Activated CD8-positive, alpha-beta T cell treated with anti-CD3 and anti-CD28 coated beads, Interleukin-2, amount 10 ng/mL, durations not matched to agents 7 days and 5 days (primary cell): Measurements from ENCODE around the gene SERPINB13. TPM values are rescaled to one million over a fixed set of nuclear protein-coding genes. Genes with fewer than 3 reads are reported as not detected.
"Not testable (repeated sequence)": the region's sequence is repeated elsewhere in the genome, so short reads cannot be mapped to it uniquely, and the experiment has no call there.

Experiments
- ATAC-seq: fragments of 150-1000 bp; cut with Tn5 transposase; one replicate; pipeline ENCODE4 v1.10.0; 2021; ENCODE audit warnings: moderate library complexity
- CTCF ChIA-PET: fragments of 350-600 bp; sonication (Branson Sonifier 250); formaldehyde crosslinking; loops from one replicate; lab custom pipeline; 2021; ENCODE audit warnings: antibody characterized with exemption; lab: Charles Lee
- POLR2A ChIA-PET: fragments of 350-600 bp; sonication (Branson Sonifier 250); formaldehyde crosslinking; loops from one replicate; lab custom pipeline; 2021; ENCODE audit warnings: antibody characterized with exemption; lab: Charles Lee
- DNase-seq: peaks from one replicate; pipeline ENCODE4 v3.0.0-alpha.2; 2020
- H3K27ac Mint-ChIP-seq: one replicate; pipeline ENCODE4 v1.8.0; 2021; ENCODE audit warnings: mild to moderate bottlenecking, mixed read lengths
- H3K27me3 Mint-ChIP-seq: one replicate; pipeline ENCODE4 v1.8.0; 2021; ENCODE audit warnings: low read depth, mixed read lengths
- H3K36me3 Mint-ChIP-seq: one replicate; pipeline ENCODE4 v1.8.0; 2021; ENCODE audit warnings: low read depth, mixed read lengths
- H3K4me1 Mint-ChIP-seq: one replicate; pipeline ENCODE4 v1.8.0; 2021; ENCODE audit warnings: low read depth, mixed read lengths
- H3K4me3 Mint-ChIP-seq: one replicate; pipeline ENCODE4 v1.8.0; 2021; ENCODE audit warnings: mild to moderate bottlenecking, mixed read lengths
- H3K9me3 Mint-ChIP-seq: one replicate; pipeline ENCODE4 v1.8.0; 2022; ENCODE audit warnings: mixed read lengths; ENCODE audit not compliant: insufficient read depth
- total RNA-seq, 2 experiments: library from RNA; stranded (reverse); gene quantifications; one replicate each; pipeline ENCODE4 v1.2.3, GENCODE V29; 2021

Gene SERPINB13
- total RNA-seq, 2 experiments from 2014 or later: not detected

- Mint-ChIP-seq H3K4me3 (no peak overlapping the region), H3K27ac (no peak overlapping the region), H3K4me1 (no peaks in the 10 kb centered on the region), H3K36me3 (no peaks in the 10 kb centered on the region), H3K27me3 (no peaks in the 10 kb centered on the region), H3K9me3 (peaks cover 10% of the 10 kb centered on the region)
- ChIA-PET POLR2A (no interaction called here), CTCF (no interaction called here)
- no peak for DNase-seq
- no peak for ATAC-seq
These were observed 32.5 kb downstream of the SERPINB13 start for GRCh38 chr18:63619661-63620060.

GRCh38 chr18:63624863-63625262, 37.7 kb downstream of the SERPINB13 start:
- CTCF ChIA-PET: no interaction called here
- H3K4me1 Mint-ChIP-seq: no peaks in the 10 kb centered on the region
- DNase-seq (no peak), ATAC-seq (no peak)
- H3K27ac Mint-ChIP-seq: no peak overlapping the region
- H3K4me3 Mint-ChIP-seq: no peak overlapping the region
- peaks cover 23% of the 10 kb centered on the region for H3K9me3 Mint-ChIP-seq
- no peaks in the 10 kb centered on the region for H3K36me3 Mint-ChIP-seq
- POLR2A ChIA-PET: no interaction called here
- no peaks in the 10 kb centered on the region for H3K27me3 Mint-ChIP-seq

GRCh38 chr18:63626431-63626830, 39.3 kb downstream of the SERPINB13 start:
- ChIA-PET CTCF (no interaction called here), POLR2A (no interaction called here)
- no peak overlapping the region for H3K27ac Mint-ChIP-seq
- H3K9me3 Mint-ChIP-seq: peaks cover 23% of the 10 kb centered on the region
- no peaks in the 10 kb centered on the region for H3K36me3 Mint-ChIP-seq
- ATAC-seq (no peak), DNase-seq (no peak)
- H3K4me3 Mint-ChIP-seq: no peak overlapping the region
- no peaks in the 10 kb centered on the region for H3K27me3 Mint-ChIP-seq
- no peaks in the 10 kb centered on the region for H3K4me1 Mint-ChIP-seq

GRCh38 chr18:63627819-63628218, 40.7 kb downstream of the SERPINB13 start:
- ATAC-seq: no peak
- Mint-ChIP-seq H3K9me3 (peaks cover 23% of the 10 kb centered on the region), H3K27me3 (no peaks in the 10 kb centered on the region), H3K36me3 (no peaks in the 10 kb centered on the region), H3K4me1 (no peaks in the 10 kb centered on the region), H3K27ac (no peak overlapping the region), H3K4me3 (no peak overlapping the region)
- ChIA-PET POLR2A (no interaction called here), CTCF (no interaction called here)
- no peak for DNase-seq

- POLR2A ChIA-PET: no interaction called here
- no peaks in the 10 kb centered on the region for H3K27me3 Mint-ChIP-seq
- H3K27ac Mint-ChIP-seq: no peak overlapping the region
- DNase-seq (no peak), ATAC-seq (no peak)
- H3K4me3 Mint-ChIP-seq: no peak overlapping the region
- no peaks in the 10 kb centered on the region for H3K36me3 Mint-ChIP-seq
- no peaks in the 10 kb centered on the region for H3K4me1 Mint-ChIP-seq
- H3K9me3 Mint-ChIP-seq: no peaks in the 10 kb centered on the region
- CTCF ChIA-PET: no interaction called here
These were observed 50.6 kb downstream of the SERPINB13 start for GRCh38 chr18:63637703-63638102.

GRCh38 chr18:63641157-63641680, 54.1 kb downstream of the SERPINB13 start:
- H3K4me1 Mint-ChIP-seq, H3K27me3 Mint-ChIP-seq, H3K9me3 Mint-ChIP-seq, H3K36me3 Mint-ChIP-seq, CTCF ChIA-PET, DNase-seq, H3K4me3 Mint-ChIP-seq, H3K27ac Mint-ChIP-seq, POLR2A ChIA-PET, ATAC-seq: not testable (repeated sequence)

- DNase-seq, H3K27me3 Mint-ChIP-seq, H3K27ac Mint-ChIP-seq, H3K4me3 Mint-ChIP-seq, H3K9me3 Mint-ChIP-seq, ATAC-seq, CTCF ChIA-PET, H3K4me1 Mint-ChIP-seq, POLR2A ChIA-PET, H3K36me3 Mint-ChIP-seq: not testable (repeated sequence)
These were observed 55.7 kb downstream of the SERPINB13 start for GRCh38 chr18:63642668-63643356.

- H3K9me3 Mint-ChIP-seq, DNase-seq, H3K27me3 Mint-ChIP-seq, CTCF ChIA-PET, ATAC-seq, H3K4me3 Mint-ChIP-seq, H3K27ac Mint-ChIP-seq, H3K4me1 Mint-ChIP-seq, H3K36me3 Mint-ChIP-seq, POLR2A ChIA-PET: not testable (repeated sequence)
These were observed 57.0 kb downstream of the SERPINB13 start, which contains the start of gene SERPINB4 for GRCh38 chr18:63644142-63644541. SERPINB4 (minus strand) TSS chr18:63644256; CDS start chr18:63643577, 679 bp downstream.

- H3K36me3 Mint-ChIP-seq, H3K4me3 Mint-ChIP-seq, ATAC-seq, CTCF ChIA-PET, H3K27me3 Mint-ChIP-seq, DNase-seq, H3K4me1 Mint-ChIP-seq, H3K27ac Mint-ChIP-seq, H3K9me3 Mint-ChIP-seq, POLR2A ChIA-PET: not testable (repeated sequence)
These were observed 57.6 kb downstream of the SERPINB13 start for GRCh38 chr18:63644694-63645093.

GRCh38 chr18:63646936-63647335, 59.8 kb downstream of the SERPINB13 start:
- H3K27ac Mint-ChIP-seq: no peak overlapping the region
- CTCF ChIA-PET: no interaction called here
- no peaks in the 10 kb centered on the region for H3K9me3 Mint-ChIP-seq
- ATAC-seq (no peak), DNase-seq (no peak)
- no peak overlapping the region for H3K4me3 Mint-ChIP-seq
- H3K4me1 Mint-ChIP-seq: no peaks in the 10 kb centered on the region
- H3K36me3 Mint-ChIP-seq: no peaks in the 10 kb centered on the region
- POLR2A ChIA-PET: no interaction called here
- no peaks in the 10 kb centered on the region for H3K27me3 Mint-ChIP-seq

GRCh38 chr18:63648241-63648640, 61.1 kb downstream of the SERPINB13 start:
- no peak overlapping the region for H3K27ac Mint-ChIP-seq
- POLR2A ChIA-PET: no interaction called here
- H3K4me1 Mint-ChIP-seq: no peaks in the 10 kb centered on the region
- no peak overlapping the region for H3K4me3 Mint-ChIP-seq
- DNase-seq (no peak), ATAC-seq (no peak)
- CTCF ChIA-PET: no interaction called here
- H3K27me3 Mint-ChIP-seq: no peaks in the 10 kb centered on the region
- H3K9me3 Mint-ChIP-seq: no peaks in the 10 kb centered on the region
- no peaks in the 10 kb centered on the region for H3K36me3 Mint-ChIP-seq
